Measurements from ENCODE around the gene LONP2.
"Not testable (repeated sequence)": the region's sequence is repeated elsewhere in the genome, so short reads cannot be mapped to it uniquely, and the experiment has no call there.

The LONP2 gene

DNA sequence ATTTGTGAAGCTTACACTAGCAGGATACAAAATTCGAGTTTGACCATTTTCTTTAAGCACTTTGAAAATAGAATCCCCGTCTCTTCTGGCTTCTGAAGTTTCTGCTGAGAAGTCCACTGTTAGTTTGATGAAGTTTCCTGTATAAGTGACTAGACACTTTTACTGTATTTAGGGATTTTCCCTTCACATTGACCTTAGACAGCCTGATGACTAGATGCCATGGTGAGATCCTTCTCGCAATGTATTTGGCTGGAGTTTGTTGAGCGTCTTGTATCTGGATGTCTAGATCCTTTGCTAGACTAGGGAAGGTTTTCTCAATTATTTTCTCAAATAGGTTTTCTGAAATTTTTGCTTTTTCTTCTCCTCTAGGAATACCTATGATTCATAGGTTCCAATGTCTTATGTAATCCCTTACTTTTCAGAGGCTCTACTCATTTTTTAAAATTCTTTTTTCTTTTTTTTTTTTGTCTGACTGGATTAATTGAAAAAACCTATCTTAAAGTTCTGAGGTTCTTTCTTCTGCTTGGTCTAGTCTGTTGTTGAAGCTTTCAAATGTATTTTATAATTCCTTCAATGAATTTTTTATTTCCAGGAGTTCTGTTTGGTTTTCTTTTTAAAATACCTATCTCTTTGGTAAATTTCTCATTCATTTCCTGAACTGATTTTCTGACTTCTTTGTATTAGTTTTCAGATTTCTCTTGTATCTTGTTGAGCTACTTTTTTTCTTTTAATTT lies 67.0 kb downstream of the LONP2 start:
- peaks cover 35% of the 10 kb centered on the region for H3K36me3 ChIP-seq (ENCODE audit: control insufficient read depth, insufficient read depth, low read length)
- H3K4me3 ChIP-seq (ENCODE audit: insufficient read depth, low read depth, low read length, poor library complexity, severe bottlenecking): no peak overlapping the region
- no peaks in the 10 kb centered on the region for H3K27me3 ChIP-seq (replicated peaks; ENCODE audit: control insufficient read depth, insufficient read depth, low read length, poor library complexity, severe bottlenecking)
- DNase-seq: no peak
- no peak overlapping the region for H3K27ac ChIP-seq (ENCODE audit: insufficient read depth, low read length, poor library complexity, severe bottlenecking)
- H3K4me1 ChIP-seq (ENCODE audit: control insufficient read depth, insufficient read depth, low read length, poor library complexity, severe bottlenecking): no peaks in the 10 kb centered on the region
- peaks cover 18% of the 10 kb centered on the region for H3K9me3 ChIP-seq (ENCODE audit: control insufficient read depth, low read length)

DNA sequence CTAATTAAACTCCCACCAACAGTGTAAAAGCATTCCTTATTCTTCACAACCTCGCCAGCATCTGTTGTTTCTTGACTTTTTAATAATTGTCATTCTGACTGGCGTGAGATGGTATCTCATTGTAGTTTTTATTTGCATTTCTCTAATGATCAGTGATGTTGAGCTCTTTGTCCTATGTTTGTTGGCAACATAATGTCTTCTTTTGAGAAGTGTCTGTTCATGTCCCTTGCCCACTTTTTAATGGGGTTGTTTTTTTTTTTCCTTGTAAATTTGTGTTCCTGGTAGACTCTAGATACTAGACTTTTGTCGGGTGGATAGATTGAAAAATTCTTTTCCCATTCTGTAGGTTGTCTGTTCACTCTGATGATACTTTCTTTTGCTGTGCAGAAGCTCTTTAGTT lies 69.8 kb downstream of the LONP2 start:
- H3K9me3 ChIP-seq (ENCODE audit: control insufficient read depth, low read length): peaks cover 18% of the 10 kb centered on the region
- DNase-seq; H3K4me3 ChIP-seq (ENCODE audit: insufficient read depth, low read depth, low read length, poor library complexity, severe bottlenecking); H3K27ac ChIP-seq (ENCODE audit: insufficient read depth, low read length, poor library complexity, severe bottlenecking); H3K27me3 ChIP-seq (replicated peaks; ENCODE audit: control insufficient read depth, insufficient read depth, low read length, poor library complexity, severe bottlenecking): not testable (repeated sequence)
- H3K4me1 ChIP-seq (ENCODE audit: control insufficient read depth, insufficient read depth, low read length, poor library complexity, severe bottlenecking): peaks cover 16% of the 10 kb centered on the region
- H3K36me3 ChIP-seq (ENCODE audit: control insufficient read depth, insufficient read depth, low read length): peaks cover 16% of the 10 kb centered on the region

DNA sequence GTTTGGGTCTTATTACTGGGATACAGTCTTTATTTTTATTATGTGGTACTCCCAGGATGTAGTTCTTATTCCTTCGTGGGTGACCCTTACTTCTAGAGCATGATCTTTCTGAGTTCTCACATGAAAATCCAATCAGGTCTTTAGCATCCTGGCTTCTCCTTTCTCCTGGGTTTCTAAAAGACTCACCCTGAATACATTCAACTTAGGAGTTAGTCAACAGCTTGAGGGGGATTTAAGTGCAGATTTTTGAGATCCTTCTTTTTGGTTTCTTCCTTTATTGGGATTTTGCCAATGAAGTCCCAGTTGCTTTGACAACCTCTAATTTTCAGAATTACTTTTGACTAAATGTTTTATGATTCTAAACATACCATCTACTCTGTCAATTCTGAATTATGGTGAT lies 72.9 kb downstream of the LONP2 start:
- Histone ChIP-seq H3K9me3 (ENCODE audit: control insufficient read depth, low read length) (peaks cover 3% of the 10 kb centered on the region), H3K4me3 (ENCODE audit: insufficient read depth, low read depth, low read length, poor library complexity, severe bottlenecking) (no peak overlapping the region), H3K4me1 (ENCODE audit: control insufficient read depth, insufficient read depth, low read length, poor library complexity, severe bottlenecking) (peaks cover 22% of the 10 kb centered on the region), H3K27me3 (replicated peaks; ENCODE audit: control insufficient read depth, insufficient read depth, low read length, poor library complexity, severe bottlenecking) (no peaks in the 10 kb centered on the region), H3K36me3 (ENCODE audit: control insufficient read depth, insufficient read depth, low read length) (no peaks in the 10 kb centered on the region), H3K27ac (ENCODE audit: insufficient read depth, low read length, poor library complexity, severe bottlenecking) (no peak overlapping the region)
- no peak for DNase-seq

DNA sequence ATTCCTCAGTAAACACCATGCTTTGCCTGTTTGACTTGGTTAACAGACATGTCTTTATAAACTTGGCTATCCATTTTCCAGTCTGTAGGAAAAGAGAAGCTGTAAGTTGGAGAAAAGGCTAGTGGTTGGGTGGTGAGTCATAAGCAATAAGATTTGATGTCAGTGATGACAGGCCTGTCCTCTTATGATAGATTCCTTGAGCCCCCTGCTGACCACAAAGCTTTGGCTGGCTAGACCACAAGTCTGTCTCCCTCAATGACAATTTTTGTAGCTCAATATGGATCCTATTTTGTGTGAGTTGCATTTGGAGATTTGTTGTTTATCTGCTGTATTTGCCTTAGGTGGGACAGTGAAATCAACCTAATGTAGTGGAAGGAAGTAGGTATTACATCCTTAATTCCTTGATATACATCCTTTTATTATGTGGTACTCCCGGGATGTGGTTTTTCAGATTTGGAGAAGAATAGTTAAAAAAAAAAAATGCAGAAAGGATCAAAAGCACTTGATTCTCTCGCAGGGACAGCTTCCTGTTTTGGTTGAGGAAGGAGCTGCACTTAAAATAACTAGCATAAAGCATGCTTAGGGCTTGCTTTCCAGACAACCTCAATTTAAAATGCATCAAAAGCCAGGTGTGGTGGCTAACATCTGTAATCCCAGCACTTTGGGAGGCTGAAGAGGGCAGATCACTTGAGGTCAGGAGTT lies 73.7 kb downstream of the LONP2 start:
- Histone ChIP-seq H3K4me1 (ENCODE audit: control insufficient read depth, insufficient read depth, low read length, poor library complexity, severe bottlenecking) (peaks cover 22% of the 10 kb centered on the region), H3K36me3 (ENCODE audit: control insufficient read depth, insufficient read depth, low read length) (no peaks in the 10 kb centered on the region), H3K9me3 (ENCODE audit: control insufficient read depth, low read length) (peaks cover 3% of the 10 kb centered on the region), H3K27ac (ENCODE audit: insufficient read depth, low read length, poor library complexity, severe bottlenecking) (no peak overlapping the region), H3K27me3 (replicated peaks; ENCODE audit: control insufficient read depth, insufficient read depth, low read length, poor library complexity, severe bottlenecking) (no peaks in the 10 kb centered on the region), H3K4me3 (ENCODE audit: insufficient read depth, low read depth, low read length, poor library complexity, severe bottlenecking) (no peak overlapping the region)
- DNase-seq: no peak

DNA sequence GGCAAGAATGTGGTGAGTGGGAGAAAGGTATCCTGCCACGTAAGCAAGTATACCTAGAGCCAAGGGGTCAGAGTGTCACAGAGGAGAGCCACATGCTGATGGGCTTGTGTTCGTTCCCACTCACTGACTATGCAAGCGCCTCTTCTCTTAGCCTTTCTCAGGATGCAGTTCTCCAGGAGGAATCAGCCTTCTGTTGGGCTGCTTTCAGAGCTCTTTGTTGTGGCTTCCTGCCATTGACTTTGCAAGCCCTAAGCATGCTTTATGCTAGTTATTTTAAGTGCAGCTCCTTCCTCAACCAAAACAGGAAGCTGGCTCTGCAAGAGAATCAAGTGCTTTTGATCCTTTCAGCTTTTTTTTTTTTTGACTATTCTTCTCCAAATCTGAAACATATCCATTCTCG lies 74.5 kb downstream of the LONP2 start:
- Histone ChIP-seq H3K9me3 (ENCODE audit: control insufficient read depth, low read length) (no peaks in the 10 kb centered on the region), H3K4me3 (ENCODE audit: insufficient read depth, low read depth, low read length, poor library complexity, severe bottlenecking) (no peak overlapping the region), H3K27me3 (replicated peaks; ENCODE audit: control insufficient read depth, insufficient read depth, low read length, poor library complexity, severe bottlenecking) (no peaks in the 10 kb centered on the region), H3K4me1 (ENCODE audit: control insufficient read depth, insufficient read depth, low read length, poor library complexity, severe bottlenecking) (peaks cover 22% of the 10 kb centered on the region), H3K27ac (ENCODE audit: insufficient read depth, low read length, poor library complexity, severe bottlenecking) (no peak overlapping the region), H3K36me3 (ENCODE audit: control insufficient read depth, insufficient read depth, low read length) (no peaks in the 10 kb centered on the region)
- peak in 2 of 3 donors; percentile 2 to 13 for DNase-seq

DNA sequence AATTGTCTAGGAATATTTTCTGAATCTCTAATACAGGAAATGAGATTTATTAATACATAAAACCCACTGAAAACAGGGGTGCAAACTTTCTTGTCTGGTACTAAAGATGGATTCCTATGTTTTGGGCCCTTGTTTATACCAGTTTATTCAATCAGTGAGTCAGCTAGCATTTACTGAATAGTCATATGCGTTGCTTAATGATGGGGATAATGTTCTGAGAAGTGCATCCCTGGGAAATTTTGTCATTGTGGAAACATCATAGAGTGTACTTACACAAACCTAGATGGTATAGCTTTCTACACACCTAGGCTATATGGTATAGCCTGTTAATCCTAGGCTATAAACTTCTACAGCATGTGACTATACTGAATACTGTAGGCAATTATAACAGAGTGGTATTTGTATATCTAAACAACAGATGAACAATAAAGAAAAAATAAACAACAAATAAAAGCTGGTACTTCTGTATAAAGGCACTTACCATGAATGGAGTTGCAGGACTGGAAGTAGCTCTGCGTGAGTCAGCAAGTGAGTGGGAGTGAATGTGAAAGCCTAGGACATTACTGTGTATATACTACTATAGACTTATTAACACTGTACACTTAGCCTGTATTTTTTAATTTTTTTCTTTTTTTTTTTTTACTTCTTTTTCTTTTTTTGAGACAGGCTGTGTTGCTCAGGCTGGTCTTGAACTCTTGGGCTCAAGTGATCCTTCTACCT lies 77.4 kb downstream of the LONP2 start:
- DNase-seq: no peak
- Histone ChIP-seq H3K27me3 (replicated peaks; ENCODE audit: control insufficient read depth, insufficient read depth, low read length, poor library complexity, severe bottlenecking) (no peaks in the 10 kb centered on the region), H3K27ac (ENCODE audit: insufficient read depth, low read length, poor library complexity, severe bottlenecking) (no peak overlapping the region), H3K9me3 (ENCODE audit: control insufficient read depth, low read length) (no peaks in the 10 kb centered on the region), H3K4me1 (ENCODE audit: control insufficient read depth, insufficient read depth, low read length, poor library complexity, severe bottlenecking) (peaks cover 22% of the 10 kb centered on the region), H3K36me3 (ENCODE audit: control insufficient read depth, insufficient read depth, low read length) (peaks cover 3% of the 10 kb centered on the region), H3K4me3 (ENCODE audit: insufficient read depth, low read depth, low read length, poor library complexity, severe bottlenecking) (no peak overlapping the region)

DNA sequence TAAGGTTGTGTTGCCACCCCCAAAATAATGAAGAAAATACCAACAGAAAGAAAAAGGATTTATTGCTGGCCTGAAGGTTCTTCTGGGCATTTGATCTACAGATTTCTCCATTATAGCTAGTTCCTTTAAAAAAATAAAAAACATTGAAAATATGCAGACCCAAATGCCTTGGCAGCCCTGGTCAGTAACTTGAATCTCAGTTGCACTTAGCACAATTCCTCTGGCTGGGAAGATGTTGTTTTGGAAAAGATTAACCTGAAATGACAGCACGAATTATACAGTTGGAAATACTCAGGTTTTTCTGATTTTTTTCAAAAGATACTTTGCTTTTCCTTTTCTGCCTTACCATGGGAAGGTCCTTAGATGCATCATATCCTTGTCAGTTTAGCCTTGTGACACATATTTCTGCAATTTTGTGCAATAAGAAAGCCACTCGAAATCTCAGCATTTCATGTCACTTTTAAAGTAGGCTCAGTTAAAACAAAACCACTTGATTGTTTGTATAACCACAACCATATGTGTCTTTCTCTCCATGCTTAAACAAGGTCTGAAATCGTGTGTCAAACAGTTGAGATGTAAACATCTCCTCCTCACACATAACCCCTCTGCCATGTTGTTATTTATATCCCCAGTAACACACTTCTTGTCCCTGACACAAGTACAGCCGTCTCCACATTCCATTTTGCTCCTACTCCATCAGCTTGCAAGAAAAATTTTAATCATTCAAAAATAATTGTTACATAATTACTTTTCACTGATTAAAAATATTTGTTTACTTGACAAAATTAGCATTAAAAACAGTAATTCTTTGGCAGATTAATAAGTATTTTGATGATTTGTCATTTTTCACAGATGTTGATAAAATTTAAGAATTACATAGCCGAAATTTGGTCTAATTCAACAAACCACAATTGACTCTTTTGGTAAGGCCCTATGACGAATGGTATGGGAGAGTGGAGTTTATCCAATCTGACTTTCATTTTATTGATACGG lies 80.0 kb downstream of the LONP2 start:
- H3K27ac ChIP-seq (ENCODE audit: insufficient read depth, low read length, poor library complexity, severe bottlenecking): no peak overlapping the region
- no peak for DNase-seq
- H3K4me1 ChIP-seq (ENCODE audit: control insufficient read depth, insufficient read depth, low read length, poor library complexity, severe bottlenecking): peaks cover 6% of the 10 kb centered on the region
- no peak overlapping the region for H3K4me3 ChIP-seq (ENCODE audit: insufficient read depth, low read depth, low read length, poor library complexity, severe bottlenecking)
- no peaks in the 10 kb centered on the region for H3K27me3 ChIP-seq (replicated peaks; ENCODE audit: control insufficient read depth, insufficient read depth, low read length, poor library complexity, severe bottlenecking)
- H3K36me3 ChIP-seq (ENCODE audit: control insufficient read depth, insufficient read depth, low read length): peaks cover 8% of the 10 kb centered on the region
- H3K9me3 ChIP-seq (ENCODE audit: control insufficient read depth, low read length): no peaks in the 10 kb centered on the region

DNA sequence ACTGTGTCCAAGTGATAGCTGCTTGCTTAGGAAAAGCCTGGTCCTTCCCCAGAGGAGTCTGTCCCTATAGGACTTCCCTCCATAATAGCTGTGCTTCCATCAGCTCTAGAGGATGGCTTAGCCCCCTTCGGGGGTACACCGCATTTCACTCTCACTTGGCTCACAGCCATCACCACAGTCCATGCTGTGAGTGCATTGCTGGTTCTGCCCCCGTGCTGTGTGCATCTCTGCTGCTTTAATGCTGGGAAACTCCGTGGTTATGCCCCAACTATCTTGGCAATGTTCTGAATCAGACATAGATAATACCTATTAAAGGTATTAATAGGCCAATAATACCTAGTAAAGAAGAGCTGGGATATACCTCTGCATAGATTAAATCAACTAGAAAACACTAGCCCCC lies 82.8 kb downstream of the LONP2 start:
- Histone ChIP-seq H3K27me3 (replicated peaks; ENCODE audit: control insufficient read depth, insufficient read depth, low read length, poor library complexity, severe bottlenecking) (no peaks in the 10 kb centered on the region), H3K36me3 (ENCODE audit: control insufficient read depth, insufficient read depth, low read length) (peaks cover 8% of the 10 kb centered on the region), H3K4me1 (ENCODE audit: control insufficient read depth, insufficient read depth, low read length, poor library complexity, severe bottlenecking) (no peaks in the 10 kb centered on the region), H3K4me3 (ENCODE audit: insufficient read depth, low read depth, low read length, poor library complexity, severe bottlenecking) (no peak overlapping the region), H3K27ac (ENCODE audit: insufficient read depth, low read length, poor library complexity, severe bottlenecking) (no peak overlapping the region), H3K9me3 (ENCODE audit: control insufficient read depth, low read length) (no peaks in the 10 kb centered on the region)
- DNase-seq: no peak

DNA sequence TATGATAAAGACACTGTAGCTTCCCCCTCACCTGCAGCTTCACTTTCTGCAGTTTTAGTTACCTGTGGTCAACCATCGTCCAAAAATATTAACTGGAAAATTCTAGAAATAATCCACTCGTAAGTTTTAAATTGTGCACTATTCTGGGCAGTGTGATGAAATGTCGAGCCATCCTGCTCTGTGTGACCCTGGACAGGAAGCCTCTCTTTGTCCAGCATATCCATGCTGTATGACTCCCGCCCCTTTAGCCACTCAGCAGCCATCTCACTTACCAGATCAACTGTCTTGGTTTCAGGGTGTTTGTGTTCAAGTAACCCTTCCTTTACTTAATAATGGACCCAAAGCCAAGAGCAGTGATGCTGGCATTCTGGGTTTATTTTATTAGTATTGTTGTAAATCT lies 85.0 kb downstream of the LONP2 start:
- H3K27me3 ChIP-seq (replicated peaks; ENCODE audit: control insufficient read depth, insufficient read depth, low read length, poor library complexity, severe bottlenecking): no peaks in the 10 kb centered on the region
- no peak for DNase-seq

More for the DNA sequence above, 85.0 kb downstream of the LONP2 start:
- no peak overlapping the region for H3K4me3 ChIP-seq (ENCODE audit: insufficient read depth, low read depth, low read length, poor library complexity, severe bottlenecking)
- H3K36me3 ChIP-seq (ENCODE audit: control insufficient read depth, insufficient read depth, low read length): peaks cover 16% of the 10 kb centered on the region
- no peaks in the 10 kb centered on the region for H3K4me1 ChIP-seq (ENCODE audit: control insufficient read depth, insufficient read depth, low read length, poor library complexity, severe bottlenecking)
- no peaks in the 10 kb centered on the region for H3K9me3 ChIP-seq (ENCODE audit: control insufficient read depth, low read length)
- H3K27ac ChIP-seq (ENCODE audit: insufficient read depth, low read length, poor library complexity, severe bottlenecking): no peak overlapping the region

All from effector memory CD4-positive, alpha-beta T cell (primary cell).